OCI-LY1 (cell line): ENCODE data around the gene EMC1.

ENCODE experiments used
- CTCF ChIP-seq: fragments of 200-600 bp; sonication (generic), shearing (Covaris generic); IDR thresholded peaks from 2 replicates; pipeline ENCODE4 v1.5.1; 2017; ENCODE audit warnings: mild to moderate bottlenecking, antibody characterized with exemption, low read length, moderate library complexity, mixed read lengths
- EZH2 ChIP-seq: fragments of 200-600 bp; sonication (generic), shearing (Covaris generic); IDR thresholded peaks from 2 replicates; pipeline ENCODE4 v1.8.0; 2017; ENCODE audit warnings: borderline replicate concordance, mixed run types, mild to moderate bottlenecking, antibody characterized with exemption, low read length, moderate library complexity, mixed read lengths

- TF ChIP-seq CTCF (no peak), EZH2 (no peak)
Observed at GRCh38 chr1:19257178-19257914, 6.0 kb upstream of the EMC1 start.
